Measurements from ENCODE around the gene CBX8. TPM values are rescaled to one million over a fixed set of nuclear protein-coding genes. Genes with fewer than 3 reads are reported as not detected.

Gene CBX8
- total and polyA plus RNA-seq, 2 of the 13 experiments (the other 11 are each of a cell fraction or from before 2014, with no cell fraction given) = 0.34 to 12.6 TPM

- TF ChIP-seq PAXIP1 (CRISPR knock-in tag; conservative IDR thresholded peaks at IDR 0.05) (no peak; the same call in 1 of the 2 replicates), CEBPG (CRISPR knock-in tag; IDR thresholded peaks at IDR 0.05) (peak; percentile 92), SMYD3 (CRISPR knock-in tag; IDR thresholded peaks at IDR 0.05) (no peak), KDM1A (CRISPR knock-in tag; IDR thresholded peaks at IDR 0.05) (no peak), SNAI1 (CRISPR knock-in tag; IDR thresholded peaks at IDR 0.05; ENCODE audit: borderline replicate concordance) (peak; percentile 79; the same call in 1 of the 2 replicates), ZBTB10 (CRISPR knock-in tag; IDR thresholded peaks at IDR 0.05; ENCODE audit: borderline replicate concordance) (peak; percentile 82; the same call in 1 of the 2 replicates), ZNF691 (CRISPR knock-in tag; IDR thresholded peaks at IDR 0.05; ENCODE audit: borderline replicate concordance, low read depth) (no peak), ZNF446 (CRISPR knock-in tag; IDR thresholded peaks at IDR 0.05) (peak; percentile 32; the same call in 1 of the 2 replicates), MTA1 (CRISPR knock-in tag; IDR thresholded peaks at IDR 0.05; ENCODE audit: borderline replicate concordance) (peak; percentile 74; the same call in 1 of the 2 replicates), ZNF841 (CRISPR knock-in tag; IDR thresholded peaks at IDR 0.05; ENCODE audit: borderline replicate concordance) (no peak), ZNF879 (CRISPR knock-in tag; IDR thresholded peaks at IDR 0.05) (no peak), XRCC5 (optimal IDR thresholded peaks at IDR 0.05; ENCODE audit: low read length) (peak; percentile 33), KAT7 (CRISPR knock-in tag; IDR thresholded peaks at IDR 0.05; ENCODE audit: borderline replicate concordance) (no peak; the same call in 1 of the 2 replicates), ARNT2 (CRISPR knock-in tag; IDR thresholded peaks at IDR 0.05; ENCODE audit: low read depth) (peak; percentile 52; the same call in 1 of the 2 replicates), ATF3 (CRISPR knock-in tag; IDR thresholded peaks at IDR 0.05) (no peak; the same call in 1 of the 2 replicates), MIER2 (CRISPR knock-in tag; IDR thresholded peaks at IDR 0.05) (no peak), JDP2 (CRISPR knock-in tag; IDR thresholded peaks at IDR 0.05; ENCODE audit: borderline replicate concordance) (no peak), SSRP1 (CRISPR knock-in tag; IDR thresholded peaks at IDR 0.05) (no peak), MYNN (CRISPR knock-in tag; IDR thresholded peaks at IDR 0.05; ENCODE audit: low read depth) (no peak), RELA (CRISPR knock-in tag; IDR thresholded peaks at IDR 0.05) (no peak), AHR (CRISPR knock-in tag; IDR thresholded peaks at IDR 0.05) (0 out of 2 replicates have a peak, but pooled peaks have one; percentile 11), FOSL1 (CRISPR knock-in tag; IDR thresholded peaks at IDR 0.05; ENCODE audit: borderline replicate concordance) (no peak)
Observed at GRCh38 chr17:79836972-79837887, 40.4 kb upstream of the CBX8 start (continued).

Data from HepG2 (cell line).